Peyer's patch (tissue), 4 donors: ENCODE measurements around the gene KIAA1614. TPM values are rescaled to one million over a fixed set of nuclear protein-coding genes. Genes with fewer than 3 reads are reported as not detected.

Experiments used
- DNase-seq, 3 donors: peaks; one replicate each; pipeline ENCODE4 v3.0.0-alpha.2; 2017 to 2019
- H3K27ac ChIP-seq, 4 donors: fragments of 200-600 bp; sonication (generic); one replicate each; pipeline ENCODE4 v1.5.1; 2016 to 2019
- H3K27me3 ChIP-seq, 2 donors: fragments of 200-600 bp; sonication (generic); one replicate each; pipeline ENCODE4 v1.5.1; 2019
- H3K36me3 ChIP-seq, 3 donors: fragments of 200-600 bp; sonication (generic); one replicate each; pipeline ENCODE4 v1.5.1; 2016 to 2019
- H3K4me1 ChIP-seq, 4 donors: fragments of 200-600 bp; sonication (generic); one replicate each; pipeline ENCODE4 v1.5.1; 2016 to 2019
- H3K4me3 ChIP-seq, 4 donors: fragments of 200-600 bp; sonication (generic); 1 replicate in 3 of 4; 2 replicates in 1 of 4; pipeline ENCODE4 v1.5.1; 2016 to 2019; ENCODE audit warnings: mild to moderate bottlenecking in 1 of 4
- H3K9me3 ChIP-seq, 4 donors: fragments of 200-600 bp; sonication (generic); one replicate each; pipeline ENCODE4 v1.5.1; 2016 to 2019; ENCODE audit warnings: mild to moderate bottlenecking in 1 of 4
- POLR2A ChIP-seq, 2 donors: fragments of 450-650 bp; IDR thresholded peaks; one replicate each; pipeline ENCODE4 v1.5.1; 2017; ENCODE audit warnings: antibody characterized with exemption in 2 of 2, mild to moderate bottlenecking in 2 of 2, moderate library complexity in 2 of 2
- total RNA-seq, 4 donors: library from RNA; depleted of rRNA; stranded (reverse); fragments of >200 nt; gene quantifications; one replicate each; pipeline ENCODE4 v1.1.0, GENCODE V29; 2016
- TF ChIP-seq, protein P1 (sequence below), 6 experiments: fragments of 450-650 bp in 4 of 6; fragments of 200-600 bp in 2 of 6; sonication (generic) in 1 of 6; IDR thresholded peaks; one replicate each; pipeline ENCODE4 v1.5.1; 2017 to 2019; ENCODE audit warnings: antibody characterized with exemption in 6 of 6, mild to moderate bottlenecking in 3 of 6, moderate library complexity in 1 of 6

The KIAA1614 gene
- total RNA-seq, 4 donors from 2014 or later, result 0.35 to 2.5 (median 1.7) TPM

- peaks cover 0 to 31% (median 0%) of the 10 kb centered on the region in 3 donors for H3K36me3 ChIP-seq
- DNase-seq, result no peak
- no peak overlapping the region for H3K27ac ChIP-seq
- TF ChIP-seq, protein P1, sequence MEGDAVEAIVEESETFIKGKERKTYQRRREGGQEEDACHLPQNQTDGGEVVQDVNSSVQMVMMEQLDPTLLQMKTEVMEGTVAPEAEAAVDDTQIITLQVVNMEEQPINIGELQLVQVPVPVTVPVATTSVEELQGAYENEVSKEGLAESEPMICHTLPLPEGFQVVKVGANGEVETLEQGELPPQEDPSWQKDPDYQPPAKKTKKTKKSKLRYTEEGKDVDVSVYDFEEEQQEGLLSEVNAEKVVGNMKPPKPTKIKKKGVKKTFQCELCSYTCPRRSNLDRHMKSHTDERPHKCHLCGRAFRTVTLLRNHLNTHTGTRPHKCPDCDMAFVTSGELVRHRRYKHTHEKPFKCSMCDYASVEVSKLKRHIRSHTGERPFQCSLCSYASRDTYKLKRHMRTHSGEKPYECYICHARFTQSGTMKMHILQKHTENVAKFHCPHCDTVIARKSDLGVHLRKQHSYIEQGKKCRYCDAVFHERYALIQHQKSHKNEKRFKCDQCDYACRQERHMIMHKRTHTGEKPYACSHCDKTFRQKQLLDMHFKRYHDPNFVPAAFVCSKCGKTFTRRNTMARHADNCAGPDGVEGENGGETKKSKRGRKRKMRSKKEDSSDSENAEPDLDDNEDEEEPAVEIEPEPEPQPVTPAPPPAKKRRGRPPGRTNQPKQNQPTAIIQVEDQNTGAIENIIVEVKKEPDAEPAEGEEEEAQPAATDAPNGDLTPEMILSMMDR (IDR thresholded peaks at IDR 0.05), result no peak
- no peak for TF ChIP-seq POLR2A (IDR thresholded peaks at IDR 0.05)
- H3K27me3 ChIP-seq, result no peaks in the 10 kb centered on the region
- H3K4me1 ChIP-seq, result no peaks in the 10 kb centered on the region
- H3K9me3 ChIP-seq, result no peaks in the 10 kb centered on the region
- H3K4me3 ChIP-seq, result no peak overlapping the region
These were observed 81.6 kb downstream of the KIAA1614 start for GRCh38 chr1:180994262-180994661.

DNA sequence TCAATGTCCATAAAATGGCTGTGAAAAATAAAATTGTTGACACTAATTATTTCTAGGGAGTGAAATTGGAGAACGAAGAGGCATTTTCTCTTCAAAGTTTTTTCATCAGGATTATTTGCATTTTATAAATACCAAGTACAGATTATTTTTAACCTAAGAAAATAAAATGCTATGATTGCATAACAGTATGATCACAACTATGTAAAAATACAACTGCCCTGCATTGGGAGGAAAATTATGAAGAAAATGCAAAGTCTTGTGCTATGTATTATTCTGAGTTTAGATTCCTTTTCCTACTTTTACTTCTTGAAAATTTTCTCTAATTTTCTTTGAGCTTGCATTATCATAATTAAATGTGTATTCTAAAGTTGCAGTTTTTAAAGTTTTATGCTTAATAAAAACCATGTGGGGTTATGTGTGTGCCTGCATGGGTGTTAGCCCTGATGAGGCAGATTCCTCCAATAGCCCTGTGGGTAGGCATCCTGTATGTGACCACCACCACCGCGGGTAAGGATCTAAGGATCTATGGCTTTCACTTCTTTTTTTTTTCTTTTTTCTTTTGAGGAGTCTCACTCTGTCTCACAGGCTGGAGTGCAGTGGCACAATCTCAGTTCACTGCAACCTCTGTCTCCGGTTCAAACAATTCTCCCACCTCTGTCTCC is 85.3 kb downstream of the KIAA1614 start:
- H3K27me3 ChIP-seq, result no peaks in the 10 kb centered on the region
- no peaks in the 10 kb centered on the region for H3K9me3 ChIP-seq
- H3K36me3 ChIP-seq, result peaks cover 0 to 13% (median 0%) of the 10 kb centered on the region in 3 donors
- no peaks in the 10 kb centered on the region for H3K4me1 ChIP-seq
- H3K4me3 ChIP-seq, result no peak overlapping the region
- no peak for DNase-seq
- no peak for TF ChIP-seq POLR2A (IDR thresholded peaks at IDR 0.05)
- TF ChIP-seq, protein P1 (IDR thresholded peaks at IDR 0.05), result no peak
- no peak overlapping the region for H3K27ac ChIP-seq

Other genes starting within 250 kb of the KIAA1614 start
- gene STX6, start 110.0 kb downstream of the KIAA1614 start, total RNA-seq, result 10 to 100 TPM; 15.4 to 21.2 (median 17.3) TPM
- gene MR1, start 121.1 kb downstream of the KIAA1614 start, total RNA-seq, result 1 to 10 TPM; 4.0 to 9.7 (median 6.0) TPM
- gene IER5, start 175.8 kb downstream of the KIAA1614 start, total RNA-seq, result 10 to 100 TPM in 1 of 4 donors, 1 to 10 TPM in 3; 6.3 to 10.7 (median 8.2) TPM